IMR-90 (cell line): ENCODE results near the gene ABCC4. TPM values are rescaled to one million over a fixed set of nuclear protein-coding genes. Genes with fewer than 3 reads are reported as not detected.

ENCODE experiments used
- ATAC-seq: fragments of 200-7000 bp; cut with Tn5 transposase; 2 replicates; pipeline ENCODE4 v1.9.1; 2020; ENCODE audit warnings: low read depth, mild to moderate bottlenecking, moderate library complexity
- BruUV-seq: library from RNA; stranded (reverse); fragments of 400-500 nt; replicated peaks from 2 replicates; lab custom pipeline; 2021; lab: Mats Ljungman, UMichigan
- CTCF ChIA-PET: fragments of 300-600 bp; formaldehyde crosslinking; extraction: SDS; loops from one replicate; lab custom pipeline; 2021; ENCODE audit warnings: antibody characterized with exemption; lab: Yijun Ruan, JAX
- POLR2A ChIA-PET: fragments of 300-600 bp; sonication (Branson Sonifier 250); formaldehyde crosslinking; loops from one replicate; lab custom pipeline; 2022; ENCODE audit warnings: antibody characterized with exemption; ENCODE audit not compliant: unreplicated experiment; lab: Charles Lee
- DNase-seq: peaks from one replicate; pipeline ENCODE4 v3.0.0; 2013
- H2AFZ ChIP-seq: replicated peaks from 2 replicates; pipeline ENCODE3; 2013; ENCODE audit warnings: low read length, mild to moderate bottlenecking; ENCODE audit not compliant: poor library complexity
- H2AK5ac ChIP-seq: 2 replicates; pipeline ENCODE4 v1.6.1; 2013; ENCODE audit warnings: low read depth, low read length, inconsistent platforms
- H2AK9ac ChIP-seq: replicated peaks from 2 replicates; pipeline ENCODE3; 2013; ENCODE audit warnings: mild to moderate bottlenecking, low read depth, low read length, moderate library complexity; ENCODE audit not compliant: poor library complexity
- H2BK120ac ChIP-seq: 2 replicates; pipeline ENCODE4 v1.6.1; 2013; ENCODE audit warnings: low read depth, low read length, inconsistent platforms
- H2BK15ac ChIP-seq: 3 replicates; pipeline ENCODE4 v1.6.1; 2013; ENCODE audit warnings: low read depth, low read length, inconsistent platforms
- H2BK20ac ChIP-seq: 2 replicates; pipeline ENCODE4 v1.6.1; 2013; ENCODE audit warnings: low read depth, mild to moderate bottlenecking, inconsistent platforms, low read length, moderate library complexity
- H2BK5ac ChIP-seq: 2 replicates; pipeline ENCODE4 v1.6.1; 2013; ENCODE audit warnings: mild to moderate bottlenecking, low read depth, low read length, inconsistent platforms; ENCODE audit not compliant: poor library complexity, severe bottlenecking
- H3K14ac ChIP-seq: replicated peaks from 2 replicates; pipeline ENCODE4 v1.6.1; 2013; ENCODE audit warnings: low read depth, low read length, inconsistent platforms
- H3K18ac ChIP-seq: 2 replicates; pipeline ENCODE4 v1.6.1; 2013; ENCODE audit warnings: low read depth, low read length, control low read depth
- H3K23ac ChIP-seq: 2 replicates; pipeline ENCODE4 v1.6.1; 2013; ENCODE audit warnings: low read depth, low read length, inconsistent platforms
- H3K27ac ChIP-seq: 2 replicates; pipeline ENCODE4 v1.5.1; 2013; ENCODE audit warnings: mild to moderate bottlenecking, control low read depth, low read length; ENCODE audit not compliant: insufficient read depth
- H3K27me3 ChIP-seq: 2 replicates; pipeline ENCODE4 v1.6.1; 2013; ENCODE audit warnings: low read length; ENCODE audit not compliant: control insufficient read depth, insufficient read depth
- H3K36me3 ChIP-seq: 2 replicates; pipeline ENCODE4 v1.6.1; 2013; ENCODE audit warnings: low read length, mixed read lengths; ENCODE audit not compliant: control insufficient read depth, insufficient read depth
- H3K4ac ChIP-seq: 2 replicates; pipeline ENCODE4 v1.6.1; 2013; ENCODE audit warnings: low read depth, low read length, inconsistent platforms
- H3K4me1 ChIP-seq: 2 replicates; pipeline ENCODE4 v1.6.1; 2013; ENCODE audit warnings: low read length, mixed read lengths; ENCODE audit not compliant: control insufficient read depth, insufficient read depth
- H3K4me2 ChIP-seq: 2 replicates; pipeline ENCODE4 v1.6.1; 2013; ENCODE audit warnings: low read depth, mild to moderate bottlenecking, control low read depth, low read length, moderate library complexity
- H3K4me3 ChIP-seq: 2 replicates; pipeline ENCODE4 v1.5.1; 2013; ENCODE audit warnings: low read depth, mild to moderate bottlenecking, control low read depth, low read length, moderate library complexity; ENCODE audit not compliant: insufficient read depth
- H3K56ac ChIP-seq: 2 replicates; pipeline ENCODE4 v1.6.1; 2013; ENCODE audit warnings: low read length, inconsistent platforms; ENCODE audit not compliant: insufficient read depth; ENCODE audit errors: extremely low read depth
- H3K79me1 ChIP-seq, 2 experiments: 2 replicates each; pipeline ENCODE4 v1.6.1; 2013; ENCODE audit warnings: low read length in 2 of 2, inconsistent platforms in 1 of 2, low read depth in 1 of 2
- H3K9ac ChIP-seq: 2 replicates; pipeline ENCODE4 v1.6.1; 2013; ENCODE audit warnings: low read depth, low read length, control low read depth
- H3K9me1 ChIP-seq: 2 replicates; pipeline ENCODE4 v1.6.1; 2013; ENCODE audit warnings: low read length, inconsistent platforms; ENCODE audit not compliant: insufficient read depth
- H3K9me3 ChIP-seq: 2 replicates; pipeline ENCODE4 v1.6.1; 2013; ENCODE audit warnings: low read length; ENCODE audit not compliant: control insufficient read depth, insufficient read depth
- H4K20me1 ChIP-seq: 2 replicates; pipeline ENCODE4 v1.6.1; 2013; ENCODE audit warnings: low read length, inconsistent platforms; ENCODE audit not compliant: insufficient read depth
- H4K5ac ChIP-seq: 2 replicates; pipeline ENCODE4 v1.6.1; 2013; ENCODE audit warnings: mild to moderate bottlenecking, low read depth, low read length, control low read depth
- H4K8ac ChIP-seq, 2 experiments: 2 replicates each; pipeline ENCODE4 v1.6.1; 2013; ENCODE audit warnings: low read depth in 2 of 2, low read length in 2 of 2, control low read depth in 1 of 2, inconsistent platforms in 1 of 2
- H4K91ac ChIP-seq: 2 replicates; pipeline ENCODE4 v1.6.1; 2013; ENCODE audit warnings: low read depth, low read length, inconsistent platforms; ENCODE audit not compliant: insufficient read depth
- BHLHE40 ChIP-seq: fragments of 150-350 bp; IDR thresholded peaks from 2 replicates; pipeline ENCODE4 v1.6.1; 2016; ENCODE audit warnings: mild to moderate bottlenecking, low read depth, low read length
- CEBPB ChIP-seq: IDR thresholded peaks from 2 replicates; pipeline ENCODE4 v1.6.1; 2012; ENCODE audit warnings: low read depth, low read length, improper control_type of control experiment
- CHD1 ChIP-seq: IDR thresholded peaks from 2 replicates; pipeline ENCODE4 v1.6.1; 2012; ENCODE audit warnings: low read depth, low read length, improper control_type of control experiment
- FOS ChIP-seq: fragments of 150-350 bp; IDR thresholded peaks from 2 replicates; pipeline ENCODE4 v1.6.1; 2016; ENCODE audit warnings: low read depth, low read length
- MAFK ChIP-seq: IDR thresholded peaks from 2 replicates; pipeline ENCODE4 v1.6.1; 2012; ENCODE audit warnings: low read depth, low read length, improper control_type of control experiment
- MAZ ChIP-seq: IDR thresholded peaks from 2 replicates; pipeline ENCODE4 v1.6.1; 2012; ENCODE audit warnings: low read depth, mild to moderate bottlenecking, low read length, improper control_type of control experiment, moderate library complexity, borderline replicate concordance
- MXI1 ChIP-seq: IDR thresholded peaks from 2 replicates; pipeline ENCODE4 v1.6.1; 2012; ENCODE audit warnings: low read depth, mild to moderate bottlenecking, low read length, moderate library complexity, borderline replicate concordance
- NFE2L2 ChIP-seq: fragments of 150-350 bp; IDR thresholded peaks from 2 replicates; pipeline ENCODE4 v1.6.1; 2016; ENCODE audit warnings: low read depth, mild to moderate bottlenecking, low read length
- POLR2A ChIP-seq: IDR thresholded peaks from 2 replicates; pipeline ENCODE4 v1.6.1; 2012; ENCODE audit warnings: mild to moderate bottlenecking, low read depth, low read length
- RAD21 ChIP-seq: IDR thresholded peaks from 2 replicates; pipeline ENCODE4 v1.6.1; 2012; ENCODE audit warnings: low read length, improper control_type of control experiment
- RCOR1 ChIP-seq: IDR thresholded peaks from 2 replicates; pipeline ENCODE4 v1.6.1; 2012; ENCODE audit warnings: mild to moderate bottlenecking, low read length, improper control_type of control experiment; ENCODE audit not compliant: insufficient replicate concordance
- RFX5 ChIP-seq: IDR thresholded peaks from 2 replicates; pipeline ENCODE4 v1.8.0; 2012; ENCODE audit warnings: low read depth, mild to moderate bottlenecking, low read length, moderate library complexity
- SMC3 ChIP-seq: fragments of 150-350 bp; IDR thresholded peaks from 2 replicates; pipeline ENCODE4 v1.6.1; 2016; ENCODE audit warnings: low read depth, mild to moderate bottlenecking, antibody characterized with exemption, low read length, moderate library complexity
- WGBS, 2 experiments: methylation state at CpG; one replicate each; pipeline versions ENCODE4 v1.1.5 to v1.1.7; 2013; ENCODE audit warnings: missing lambda C conversion rate in 2 of 2; ENCODE audit not compliant: insufficient read length in 1 of 2; ENCODE audit errors: extremely low coverage in 2 of 2; 5-methylcytosine and 5-hydroxymethylcytosine counted together
- dilution Hi-C: fragments of 300-500 bp; cut with HindIII; formaldehyde crosslinking; loops from one replicate; pipeline ENCODE4 v1.14.3; 2018; ENCODE audit warnings: low sequenced_read_pairs; ENCODE audit not compliant: unreplicated experiment
- in situ Hi-C: fragments of 300-500 bp; cut with MboI; formaldehyde crosslinking; loops from 3 replicates; pipeline ENCODE4 v1.14.3; 2019; ENCODE audit warnings: low sequenced_read_pairs, inconsistent platforms, mixed read lengths
- intact Hi-C: fragments of 100-400 bp; cut with micrococcal nuclease; formaldehyde crosslinking; loops from 2 replicates; pipeline ENCODE4 v1.10.0; 2022
- polyA plus RNA-seq, 3 experiments: library from polyadenylated mRNA; depleted of rRNA; stranded (reverse); fragments of >200 nt; gene quantifications; 2 replicates each; pipeline ENCODE4 v1.2.3, GENCODE V29; 2012; ENCODE audit warnings: low replicate concordance in 1 of 3
- total RNA-seq: library from RNA; depleted of rRNA; stranded (reverse); fragments of >200 nt; gene quantifications from 2 replicates; pipeline ENCODE4 v1.2.3, GENCODE V29; 2012
- TF ChIP-seq, protein P1 (sequence below): conservative IDR thresholded peaks from 2 replicates; pipeline ENCODE4 v1.5.1; 2012; ENCODE audit warnings: mild to moderate bottlenecking, low read depth, low read length, improper control_type of control experiment
- TF ChIP-seq, protein P2 (sequence below): fragments of 150-350 bp; IDR thresholded peaks from 2 replicates; pipeline ENCODE4 v1.6.1; 2016; ENCODE audit warnings: low read depth, mild to moderate bottlenecking, low read length, moderate library complexity, borderline replicate concordance
- TF ChIP-seq, protein P3 (sequence below): fragments of 150-350 bp; IDR thresholded peaks from 2 replicates; pipeline ENCODE4 v1.6.1; 2017; ENCODE audit warnings: mild to moderate bottlenecking, antibody characterized with exemption, low read length, low read depth

The ABCC4 gene
- total and polyA plus RNA-seq, 2 of the 4 experiments (the other 2 are of a cell fraction): 16.6 to 41.4 TPM

DNA sequence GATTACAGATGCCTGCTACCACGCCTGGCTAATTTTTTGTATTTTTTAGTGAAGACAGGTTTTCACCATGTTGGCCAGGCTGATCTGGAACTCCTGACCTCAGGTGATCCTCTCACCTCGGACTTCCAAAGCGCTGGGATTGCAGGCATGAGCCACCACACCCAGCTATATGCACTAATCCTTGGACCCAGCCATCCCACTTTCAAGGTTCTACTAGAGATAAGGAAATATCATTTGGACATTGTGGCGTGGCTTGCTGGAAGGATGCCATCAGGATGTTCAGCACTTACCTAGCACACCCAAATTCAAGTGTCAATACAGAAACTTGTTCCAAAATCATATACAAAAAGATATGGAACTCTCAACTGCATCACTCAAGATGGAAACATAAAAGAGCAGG lies 136.4 kb downstream of the ABCC4 start:
- Histone ChIP-seq H3K79me1 (peaks cover 0 to 23% of the 10 kb centered on the region in 2 experiments; a peak in 2 of 4 replicates), H3K14ac (no peak overlapping the region), H3K18ac (no peak overlapping the region), H3K23ac (no peak overlapping the region), H3K4me3 (no peak overlapping the region), H4K91ac (no peak overlapping the region), H2BK20ac (no peak overlapping the region), H3K36me3 (peaks cover 53% of the 10 kb centered on the region), H4K8ac (no peak overlapping the region), H3K4me1 (peaks cover 4% of the 10 kb centered on the region), H3K9me1 (peaks cover 20% of the 10 kb centered on the region), H2AK5ac (no peak overlapping the region), H3K9me3 (no peaks in the 10 kb centered on the region), H2BK120ac (no peak overlapping the region), H2BK5ac (no peak overlapping the region), H2BK15ac (no peak overlapping the region), H3K4ac (no peak overlapping the region), H3K4me2 (no peak overlapping the region), H3K9ac (no peak overlapping the region), H3K56ac (no peak overlapping the region), H3K27ac (no peak overlapping the region), H4K5ac (no peak overlapping the region), H3K27me3 (no peaks in the 10 kb centered on the region), H2AK9ac (no peak overlapping the region), H2AFZ (no peak overlapping the region), H4K20me1 (peaks cover 8% of the 10 kb centered on the region; the same call in 1 of the 2 replicates)
- in situ Hi-C loops (no loop called here), dilution Hi-C loops (no loop called here), intact Hi-C loops (no loop called here)
- DNase-seq (no peak), ATAC-seq (no peak)
- ChIA-PET CTCF (interaction anchor here (0.6 kb wide), 1 partner anchor 48 kb away, joined by 4 read pairs; no protein-coding TSS in a partner anchor), POLR2A (no interaction called here)
- no TSS peak for BruUV-seq
- TF ChIP-seq NFE2L2: no peak
- no peak for TF ChIP-seq MXI1
- TF ChIP-seq BHLHE40: no peak
- TF ChIP-seq, protein P1, sequence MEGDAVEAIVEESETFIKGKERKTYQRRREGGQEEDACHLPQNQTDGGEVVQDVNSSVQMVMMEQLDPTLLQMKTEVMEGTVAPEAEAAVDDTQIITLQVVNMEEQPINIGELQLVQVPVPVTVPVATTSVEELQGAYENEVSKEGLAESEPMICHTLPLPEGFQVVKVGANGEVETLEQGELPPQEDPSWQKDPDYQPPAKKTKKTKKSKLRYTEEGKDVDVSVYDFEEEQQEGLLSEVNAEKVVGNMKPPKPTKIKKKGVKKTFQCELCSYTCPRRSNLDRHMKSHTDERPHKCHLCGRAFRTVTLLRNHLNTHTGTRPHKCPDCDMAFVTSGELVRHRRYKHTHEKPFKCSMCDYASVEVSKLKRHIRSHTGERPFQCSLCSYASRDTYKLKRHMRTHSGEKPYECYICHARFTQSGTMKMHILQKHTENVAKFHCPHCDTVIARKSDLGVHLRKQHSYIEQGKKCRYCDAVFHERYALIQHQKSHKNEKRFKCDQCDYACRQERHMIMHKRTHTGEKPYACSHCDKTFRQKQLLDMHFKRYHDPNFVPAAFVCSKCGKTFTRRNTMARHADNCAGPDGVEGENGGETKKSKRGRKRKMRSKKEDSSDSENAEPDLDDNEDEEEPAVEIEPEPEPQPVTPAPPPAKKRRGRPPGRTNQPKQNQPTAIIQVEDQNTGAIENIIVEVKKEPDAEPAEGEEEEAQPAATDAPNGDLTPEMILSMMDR: no peak
- TF ChIP-seq POLR2A: no peak
- TF ChIP-seq RFX5: no peak
- no peak for TF ChIP-seq RCOR1
- TF ChIP-seq FOS: no peak
- TF ChIP-seq, protein P2, sequence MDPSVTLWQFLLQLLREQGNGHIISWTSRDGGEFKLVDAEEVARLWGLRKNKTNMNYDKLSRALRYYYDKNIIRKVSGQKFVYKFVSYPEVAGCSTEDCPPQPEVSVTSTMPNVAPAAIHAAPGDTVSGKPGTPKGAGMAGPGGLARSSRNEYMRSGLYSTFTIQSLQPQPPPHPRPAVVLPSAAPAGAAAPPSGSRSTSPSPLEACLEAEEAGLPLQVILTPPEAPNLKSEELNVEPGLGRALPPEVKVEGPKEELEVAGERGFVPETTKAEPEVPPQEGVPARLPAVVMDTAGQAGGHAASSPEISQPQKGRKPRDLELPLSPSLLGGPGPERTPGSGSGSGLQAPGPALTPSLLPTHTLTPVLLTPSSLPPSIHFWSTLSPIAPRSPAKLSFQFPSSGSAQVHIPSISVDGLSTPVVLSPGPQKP: no peak
- no peak for TF ChIP-seq RAD21
- TF ChIP-seq MAFK: no peak
- TF ChIP-seq, protein P3, sequence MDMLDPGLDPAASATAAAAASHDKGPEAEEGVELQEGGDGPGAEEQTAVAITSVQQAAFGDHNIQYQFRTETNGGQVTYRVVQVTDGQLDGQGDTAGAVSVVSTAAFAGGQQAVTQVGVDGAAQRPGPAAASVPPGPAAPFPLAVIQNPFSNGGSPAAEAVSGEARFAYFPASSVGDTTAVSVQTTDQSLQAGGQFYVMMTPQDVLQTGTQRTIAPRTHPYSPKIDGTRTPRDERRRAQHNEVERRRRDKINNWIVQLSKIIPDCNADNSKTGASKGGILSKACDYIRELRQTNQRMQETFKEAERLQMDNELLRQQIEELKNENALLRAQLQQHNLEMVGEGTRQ: no peak
- no peak for TF ChIP-seq CEBPB
- no peak for TF ChIP-seq CHD1
- no peak for TF ChIP-seq SMC3
- TF ChIP-seq MAZ: no peak
- no CpG with 5 or more reads among the region's 4 CpGs for WGBS, 2 experiments
